SU-DHL-6 (cell line): Measurements from ENCODE around the gene OSBPL2.

Source experiments
- EZH2phosphoT487 ChIP-seq: fragments of 200-600 bp; sonication (generic), shearing (Covaris generic); conservative IDR thresholded peaks from 2 replicates; pipeline ENCODE4 v1.6.1; 2018; ENCODE audit warnings: mild to moderate bottlenecking, antibody characterized with exemption, low read length, moderate library complexity, mixed read lengths
- TF ChIP-seq, protein P1 (sequence below): fragments of 200-600 bp; sonication (generic); IDR thresholded peaks from one replicate; pipeline ENCODE4 v1.5.1; 2017; ENCODE audit warnings: antibody characterized with exemption, mild to moderate bottlenecking, low read length, moderate library complexity; ENCODE audit not compliant: insufficient read depth, poor library complexity, severe bottlenecking

DNA sequence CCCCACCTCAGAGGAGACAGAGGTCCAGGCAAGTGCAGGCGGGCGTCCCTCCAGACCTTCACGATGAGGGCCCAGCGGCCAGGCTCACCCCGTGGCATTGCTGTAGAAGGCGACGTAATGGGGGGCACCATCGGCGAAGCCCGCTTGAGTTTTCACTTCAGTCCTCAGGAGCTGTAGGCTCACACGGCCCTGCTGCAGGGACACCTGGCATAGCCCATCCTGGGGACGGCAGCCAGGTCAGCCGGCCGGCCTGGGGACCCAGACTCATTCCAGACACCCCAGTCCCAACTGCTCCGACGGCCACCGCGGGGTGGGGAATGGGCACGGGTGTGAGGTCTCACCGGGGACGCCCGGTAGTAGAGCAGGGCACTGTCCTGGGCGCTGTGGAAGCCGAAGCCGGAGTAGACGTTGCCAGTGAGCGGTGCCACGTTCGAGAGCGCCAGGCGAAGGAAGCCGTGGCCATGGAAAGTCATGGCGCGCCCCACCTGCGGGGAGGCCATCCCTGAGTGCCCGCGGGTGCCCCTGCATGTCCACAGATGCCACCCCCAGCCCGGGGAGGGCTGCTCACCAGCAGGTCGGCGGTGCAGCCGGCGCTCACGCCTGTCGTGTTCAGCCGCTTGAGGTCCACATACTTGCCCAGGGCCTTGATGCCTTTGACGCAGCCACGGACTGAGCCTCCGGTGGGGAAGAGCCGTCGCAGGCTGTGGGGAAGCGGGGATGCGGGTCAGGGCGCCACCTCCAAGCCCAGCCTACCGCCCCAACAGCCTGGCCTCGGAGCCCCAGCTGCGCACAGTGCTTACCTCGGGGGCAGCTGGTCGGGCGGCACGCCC lies 73.7 kb downstream of the OSBPL2 start:
- TF ChIP-seq, protein P1, sequence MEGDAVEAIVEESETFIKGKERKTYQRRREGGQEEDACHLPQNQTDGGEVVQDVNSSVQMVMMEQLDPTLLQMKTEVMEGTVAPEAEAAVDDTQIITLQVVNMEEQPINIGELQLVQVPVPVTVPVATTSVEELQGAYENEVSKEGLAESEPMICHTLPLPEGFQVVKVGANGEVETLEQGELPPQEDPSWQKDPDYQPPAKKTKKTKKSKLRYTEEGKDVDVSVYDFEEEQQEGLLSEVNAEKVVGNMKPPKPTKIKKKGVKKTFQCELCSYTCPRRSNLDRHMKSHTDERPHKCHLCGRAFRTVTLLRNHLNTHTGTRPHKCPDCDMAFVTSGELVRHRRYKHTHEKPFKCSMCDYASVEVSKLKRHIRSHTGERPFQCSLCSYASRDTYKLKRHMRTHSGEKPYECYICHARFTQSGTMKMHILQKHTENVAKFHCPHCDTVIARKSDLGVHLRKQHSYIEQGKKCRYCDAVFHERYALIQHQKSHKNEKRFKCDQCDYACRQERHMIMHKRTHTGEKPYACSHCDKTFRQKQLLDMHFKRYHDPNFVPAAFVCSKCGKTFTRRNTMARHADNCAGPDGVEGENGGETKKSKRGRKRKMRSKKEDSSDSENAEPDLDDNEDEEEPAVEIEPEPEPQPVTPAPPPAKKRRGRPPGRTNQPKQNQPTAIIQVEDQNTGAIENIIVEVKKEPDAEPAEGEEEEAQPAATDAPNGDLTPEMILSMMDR, result no peak
- TF ChIP-seq EZH2phosphoT487, result no peak
